Measurements from ENCODE around the gene SPNS1.
"Not testable (repeated sequence)": the region's sequence is repeated elsewhere in the genome, so short reads cannot be mapped to it uniquely, and the experiment has no call there.

Gene SPNS1

GRCh38 chr16:28990375-28991040, 15.9 kb downstream of the SPNS1 start:
- no peak for DNase-seq

DNA sequence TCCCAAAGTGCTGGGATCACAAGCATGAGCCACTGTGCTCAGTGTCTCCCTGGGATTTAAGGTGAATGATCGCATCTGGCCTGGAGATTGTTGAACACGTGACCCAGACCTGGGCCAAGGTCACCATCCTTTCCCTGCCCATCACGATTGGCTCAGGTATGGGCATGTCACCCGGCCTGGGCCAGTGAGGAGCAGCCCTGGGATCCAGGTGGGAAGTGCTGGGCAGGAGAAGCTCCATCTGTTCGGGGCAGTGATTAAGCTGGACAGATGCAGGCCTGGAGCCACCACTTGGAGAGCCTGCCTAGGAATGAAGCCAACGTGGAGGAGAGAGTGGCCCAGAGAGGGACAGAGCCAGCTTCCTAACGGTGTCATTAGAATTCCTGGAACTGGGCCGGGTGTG, 17.1 kb downstream of the SPNS1 start:
- no peak for DNase-seq

GRCh38 chr16:28992496-28992895, 17.9 kb downstream of the SPNS1 start:
- no peak for DNase-seq

- DNase-seq, result no peak
Observed at GRCh38 chr16:28998837-28999236, 24.3 kb downstream of the SPNS1 start.

GRCh38 chr16:28999577-28999976, 25.0 kb downstream of the SPNS1 start:
- DNase-seq, result no peak

GRCh38 chr16:29000019-29000418, 25.4 kb downstream of the SPNS1 start:
- no peak for DNase-seq

DNA sequence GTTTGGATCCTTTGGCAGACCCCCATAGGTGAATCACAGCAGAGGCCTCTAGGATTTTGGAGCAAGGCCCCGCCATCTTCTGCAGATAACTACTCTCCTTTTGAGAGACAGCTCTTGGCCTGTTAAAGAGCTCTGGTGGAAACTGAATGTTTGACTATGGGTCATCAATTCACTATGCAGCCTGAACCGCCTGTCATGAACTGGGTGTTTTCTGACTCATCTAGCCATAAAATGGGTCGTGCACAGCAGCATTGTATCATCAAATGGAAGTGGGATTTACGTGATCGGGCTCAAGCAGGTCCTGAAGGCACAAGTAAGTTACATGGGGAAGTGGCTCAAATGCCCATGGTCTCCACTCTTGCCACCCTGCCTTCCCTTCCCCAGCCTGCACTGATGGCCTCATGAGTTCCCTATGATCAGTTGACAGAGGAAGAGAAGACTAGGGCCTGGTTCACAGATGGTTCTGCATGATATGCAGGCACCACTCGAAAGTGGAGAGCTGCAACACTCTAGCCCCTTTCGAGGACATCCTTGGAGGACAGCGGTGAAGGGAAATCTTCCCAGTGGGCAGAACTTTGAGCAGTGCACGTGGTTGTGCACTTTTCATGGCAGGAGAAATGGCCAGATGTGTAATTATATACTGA, 30.0 kb downstream of the SPNS1 start:
- not testable (repeated sequence) for DNase-seq

DNA sequence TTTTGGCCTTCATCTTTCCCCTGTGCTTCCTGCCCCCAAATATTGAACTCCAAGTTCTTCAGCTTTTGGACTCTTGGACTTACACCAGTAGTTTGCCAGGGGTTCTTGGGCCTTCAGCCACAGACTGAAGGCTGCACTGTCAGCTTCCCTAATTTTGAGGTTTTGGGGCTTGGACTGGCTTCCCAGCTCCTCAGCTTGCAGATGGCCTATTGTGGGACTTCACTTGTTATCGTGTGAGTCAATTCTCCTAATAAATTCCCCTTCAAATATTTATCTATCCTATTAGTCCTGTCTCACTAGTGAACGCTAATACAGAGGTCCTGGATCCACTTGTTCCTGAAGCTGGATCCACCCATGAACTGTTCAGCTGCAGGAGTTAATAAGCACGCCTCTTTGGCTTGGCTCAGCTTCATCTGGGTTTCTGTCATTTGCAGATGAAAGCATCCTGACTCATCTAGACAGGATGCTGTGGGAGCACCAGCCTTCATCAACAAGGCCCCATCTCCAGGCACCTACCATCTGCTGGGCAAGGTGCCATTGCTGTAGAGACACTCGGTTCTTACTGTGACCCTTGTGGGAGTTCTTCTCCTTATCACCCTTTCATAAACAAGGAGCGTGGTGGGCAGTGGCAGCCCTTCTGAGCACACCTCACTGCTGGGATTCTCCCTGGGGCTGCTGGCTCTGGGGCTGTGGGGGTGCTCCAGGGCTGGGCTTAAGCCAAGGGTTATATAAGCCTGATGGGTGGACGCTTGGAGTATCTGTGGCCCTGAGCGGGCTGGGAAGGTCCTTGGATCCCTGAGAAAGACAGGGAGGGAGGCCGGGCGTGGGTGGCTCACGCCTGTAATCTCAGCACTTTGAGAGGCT, 33.4 kb downstream of the SPNS1 start:
- peak; percentile 9 for DNase-seq

DNA sequence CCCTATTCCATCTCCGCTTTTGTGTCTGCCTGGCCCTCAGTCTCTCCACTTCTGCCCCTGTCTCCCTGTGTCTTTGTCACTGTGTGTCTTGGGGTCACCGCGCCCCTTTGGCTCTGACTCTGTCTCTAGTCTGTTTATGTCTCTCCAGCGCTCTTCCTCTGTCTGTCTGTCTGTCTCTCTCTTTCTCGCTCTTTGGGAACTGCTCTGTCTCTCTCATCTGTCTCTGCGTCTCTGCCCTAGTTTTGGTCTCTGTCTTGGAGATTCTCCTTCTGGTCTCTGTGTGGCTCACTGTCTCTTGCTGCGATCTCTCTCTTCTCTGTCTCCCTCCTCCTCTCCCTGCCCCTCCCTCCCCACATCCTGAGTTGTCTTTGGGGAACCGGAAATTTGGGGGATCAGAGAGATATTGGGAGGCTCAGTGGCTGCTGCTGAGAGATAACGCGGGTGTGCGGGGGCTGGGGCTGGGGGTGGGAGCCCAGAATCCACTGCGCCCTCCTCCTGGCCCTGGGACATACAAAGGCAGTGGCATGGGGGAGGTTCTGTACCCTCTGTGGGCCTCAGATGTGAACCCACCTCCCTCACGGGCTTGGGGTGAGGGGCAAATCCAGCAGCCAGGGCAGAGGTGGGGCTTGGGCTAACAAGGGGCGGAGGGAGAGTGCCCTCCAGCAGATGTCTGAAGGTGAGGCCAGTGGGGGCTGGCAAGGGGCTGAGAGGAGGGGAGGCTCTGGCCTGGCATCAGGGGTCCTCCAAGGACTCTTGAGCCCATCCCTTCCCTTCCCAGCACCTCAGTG, 34.7 kb downstream of the SPNS1 start:
- DNase-seq, result no peak

DNA sequence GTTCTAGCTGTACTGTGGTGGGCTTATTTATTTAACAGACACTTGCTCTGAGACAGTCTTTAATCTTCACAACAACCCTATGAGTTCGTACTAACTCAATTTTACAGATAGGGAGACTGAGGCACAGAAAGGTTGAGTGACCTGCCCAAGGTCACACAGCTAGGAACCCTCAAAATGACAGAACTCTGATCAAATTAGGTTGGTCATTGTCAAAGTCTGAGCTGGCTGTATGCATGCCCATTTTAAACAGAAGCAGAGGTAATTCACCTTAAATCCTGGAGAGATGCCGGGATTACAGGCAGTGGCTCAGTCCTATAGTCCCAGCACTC, 35.2 kb downstream of the SPNS1 start:
- DNase-seq, result no peak

GRCh38 chr16:29011112-29011511, 36.5 kb downstream of the SPNS1 start:
- DNase-seq, result no peak

- no peak for DNase-seq
Observed at GRCh38 chr16:29011851-29012250, 37.3 kb downstream of the SPNS1 start.

DNA sequence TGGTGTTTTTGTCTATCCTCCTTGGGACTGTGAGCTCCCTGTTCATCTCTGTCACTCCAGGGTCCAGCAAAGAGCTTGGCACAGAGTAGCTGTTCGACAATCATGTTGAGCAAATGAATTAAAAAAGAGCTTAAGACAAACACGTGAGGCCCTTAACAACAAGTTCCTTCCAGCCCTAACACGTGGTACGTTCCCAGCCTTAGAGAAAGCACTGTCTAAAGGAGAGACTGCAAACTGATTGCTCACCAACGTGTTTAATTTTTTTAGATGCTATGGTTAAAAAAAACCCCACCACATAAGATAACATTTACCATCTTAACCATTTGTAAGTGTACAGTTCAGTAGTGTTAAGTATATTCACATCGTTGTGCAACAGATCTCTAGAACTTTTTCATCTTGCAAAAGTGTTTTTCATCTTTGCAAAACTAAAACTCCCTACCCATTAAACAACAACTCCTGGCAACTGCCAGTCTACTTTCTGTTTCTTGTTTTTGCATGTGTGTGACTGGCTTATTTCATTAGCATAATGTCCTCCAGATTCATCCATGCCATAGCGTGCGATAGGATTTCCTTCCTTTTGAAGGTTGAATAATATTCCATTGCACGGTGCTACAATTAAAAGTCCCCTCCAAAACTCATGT, 38.5 kb downstream of the SPNS1 start:
- DNase-seq, result no peak

DNA sequence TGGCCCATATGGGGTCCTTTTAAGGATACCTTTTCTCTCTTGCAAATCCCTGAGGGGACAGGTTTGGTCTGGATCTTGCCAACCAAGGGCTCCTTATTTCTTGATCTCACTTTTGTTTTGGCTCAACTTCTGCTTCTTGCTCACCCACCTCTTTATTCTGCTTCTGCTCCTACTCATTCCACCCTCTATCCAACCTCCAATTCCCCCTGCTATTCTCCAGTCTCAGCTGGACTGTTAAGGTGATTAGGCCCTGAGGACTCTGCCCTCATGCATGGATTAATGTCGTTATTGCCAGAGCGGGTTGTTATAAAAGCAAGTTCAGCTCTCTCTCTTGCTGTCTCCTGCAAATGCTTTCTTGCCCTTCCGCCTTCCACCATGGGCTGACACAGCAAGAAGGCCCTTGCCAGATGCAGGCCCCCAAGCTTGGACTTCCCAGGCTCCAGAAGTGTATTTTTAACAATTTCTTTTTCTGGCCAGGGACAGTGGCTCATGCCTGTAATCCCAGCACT, 40.0 kb downstream of the SPNS1 start:
- DNase-seq, result no peak

GRCh38 chr16:29022196-29022595, 47.6 kb downstream of the SPNS1 start:
- no peak for DNase-seq

DNA sequence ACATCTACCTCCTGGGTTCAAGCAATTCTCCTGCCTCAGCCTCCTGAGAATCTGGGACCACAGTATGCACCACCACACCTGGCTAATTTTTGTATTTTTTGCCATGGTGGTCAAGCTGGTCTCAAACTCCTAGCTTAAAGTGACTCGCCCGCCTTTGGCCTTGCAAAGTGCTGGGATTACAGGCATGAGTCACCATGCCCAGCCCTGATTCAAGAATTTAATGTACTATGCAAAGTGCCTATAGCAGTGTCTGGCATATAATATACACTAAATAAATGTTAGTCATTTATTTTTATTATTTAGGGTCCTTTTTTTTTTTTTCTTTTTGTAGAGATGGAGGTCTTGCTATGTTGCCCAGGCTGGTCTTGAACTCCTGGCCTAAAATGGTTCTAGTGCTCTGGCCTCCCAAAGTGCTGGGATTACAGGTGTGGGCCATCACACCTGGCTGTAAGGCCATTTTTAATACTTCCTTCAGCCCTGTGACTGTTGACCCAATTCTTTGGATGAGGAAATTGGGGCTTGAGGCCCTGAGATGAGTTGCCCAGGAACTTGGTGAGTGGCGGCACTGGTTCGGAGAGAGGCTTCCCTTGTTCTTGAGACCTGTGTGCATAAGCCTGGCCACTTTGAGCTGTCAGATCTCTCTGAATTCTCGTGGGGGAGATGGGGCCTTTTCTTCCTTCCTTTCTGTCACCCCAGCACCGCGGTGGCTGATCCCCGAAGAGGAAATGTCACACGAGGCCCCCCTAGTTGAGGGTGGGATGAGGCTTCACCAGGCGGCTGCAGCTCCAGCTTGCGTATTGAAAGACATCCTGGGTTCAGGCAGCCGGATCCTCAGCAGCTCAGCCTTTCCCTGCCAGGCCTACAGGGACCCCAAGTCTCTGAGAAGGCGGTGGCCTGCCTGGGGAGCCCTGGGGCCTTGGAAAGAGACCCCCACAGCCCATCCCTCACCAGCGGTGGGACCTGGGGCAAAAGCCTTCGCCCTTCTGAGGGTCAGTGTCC, 49.0 kb downstream of the SPNS1 start:
- no peak for DNase-seq

- DNase-seq, result no peak
Observed at GRCh38 chr16:29024278-29024677, 49.7 kb downstream of the SPNS1 start.

DNA sequence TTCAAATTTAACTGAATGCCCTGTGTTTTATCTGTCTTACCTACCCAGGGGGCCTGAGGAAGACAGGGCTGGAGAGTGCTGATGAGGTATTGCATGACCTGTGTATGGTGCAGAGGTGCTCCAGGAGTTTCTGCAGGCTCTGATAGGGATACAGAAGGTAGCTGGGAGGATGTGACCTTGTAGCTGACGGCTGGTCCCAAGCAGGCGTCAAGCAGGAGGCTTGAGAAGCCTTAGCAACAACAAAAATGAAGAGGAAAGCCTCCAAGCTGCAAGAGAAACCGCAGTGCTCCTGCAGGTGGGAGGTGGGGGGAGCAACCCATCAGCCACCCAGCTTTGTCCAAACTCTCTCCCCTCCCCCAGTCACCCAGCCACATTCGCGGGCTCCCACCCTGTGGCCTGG, 50.6 kb downstream of the SPNS1 start:
- no peak for DNase-seq

- no peak for DNase-seq
Observed at GRCh38 chr16:29025735-29026134, 51.2 kb downstream of the SPNS1 start.

- no peak for DNase-seq
Observed at GRCh38 chr16:29028457-29029167, 54.0 kb downstream of the SPNS1 start.

Measured in DMS53 (cell line).